HG02938 (cell line): ENCODE results near the gene SOCS1.
A peak's percentile ranks its signal among the peaks of the same experiment; 100 is the strongest.

ENCODE experiments used
- ATAC-seq: cut with Tn5 transposase; IDR thresholded peaks from one replicate; pipeline ENCODE4 v1.9.1; 2021; ENCODE audit warnings: mild to moderate bottlenecking, moderate library complexity; ENCODE audit not compliant: unreplicated experiment

The SOCS1 gene

DNA sequence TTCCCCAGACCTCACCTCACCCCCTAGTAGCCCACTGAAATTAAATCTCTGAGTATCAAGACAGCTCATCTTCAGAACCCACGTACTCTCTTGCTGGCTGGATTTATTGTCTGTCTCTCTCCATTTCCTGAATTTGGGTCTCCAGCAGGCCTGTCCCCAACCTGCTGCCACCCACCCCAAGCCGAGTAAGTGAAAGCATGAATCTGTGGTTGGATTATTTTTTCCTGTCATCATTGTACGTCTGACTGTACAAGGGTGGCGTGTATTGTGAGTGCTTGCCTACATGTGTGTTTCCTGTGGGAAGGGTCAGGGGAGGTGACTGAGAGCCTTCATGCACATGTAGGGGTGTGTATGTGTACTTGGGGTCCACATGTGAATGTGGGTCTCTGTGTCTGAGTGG, 7.7 kb upstream of the SOCS1 start:
- ATAC-seq = no peak

DNA sequence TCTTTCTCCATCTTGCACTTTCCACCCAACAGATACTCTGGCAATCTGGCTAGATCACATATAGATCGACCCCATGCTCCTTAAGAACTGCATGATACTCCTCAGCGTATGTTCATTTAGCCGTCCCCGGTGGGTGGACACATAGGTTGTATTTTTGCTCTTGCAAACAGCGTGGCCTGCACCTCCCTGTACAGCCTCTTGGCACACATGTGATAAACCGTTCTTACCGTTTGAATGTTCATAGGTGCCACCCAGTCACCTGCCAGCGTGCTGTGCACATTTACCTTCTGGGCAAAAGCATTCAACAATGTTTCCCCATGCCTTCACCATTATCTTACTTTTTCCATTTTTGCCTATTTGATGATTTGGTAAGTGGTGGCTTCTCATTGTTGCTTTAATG, 6.9 kb upstream of the SOCS1 start:
- no peak for ATAC-seq

DNA sequence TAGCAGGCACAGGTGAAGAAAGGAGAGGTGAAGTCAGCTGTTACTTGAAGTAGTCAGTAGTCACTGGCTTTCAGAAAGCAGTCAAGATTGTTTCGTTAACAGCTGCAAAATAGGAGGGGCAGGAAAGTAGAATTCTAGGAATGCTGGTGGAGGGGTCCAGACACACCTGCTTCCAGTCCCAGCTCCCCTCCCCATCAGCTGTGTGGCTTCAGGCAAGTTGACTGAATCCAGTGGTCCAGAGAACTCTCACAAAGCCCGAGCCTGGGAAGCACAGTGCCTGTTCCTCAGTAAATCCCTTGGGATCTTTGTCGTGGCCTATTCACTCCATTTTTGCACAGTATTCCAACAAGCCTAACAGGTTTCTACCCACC, 4.6 kb upstream of the SOCS1 start:
- ATAC-seq = no peak

DNA sequence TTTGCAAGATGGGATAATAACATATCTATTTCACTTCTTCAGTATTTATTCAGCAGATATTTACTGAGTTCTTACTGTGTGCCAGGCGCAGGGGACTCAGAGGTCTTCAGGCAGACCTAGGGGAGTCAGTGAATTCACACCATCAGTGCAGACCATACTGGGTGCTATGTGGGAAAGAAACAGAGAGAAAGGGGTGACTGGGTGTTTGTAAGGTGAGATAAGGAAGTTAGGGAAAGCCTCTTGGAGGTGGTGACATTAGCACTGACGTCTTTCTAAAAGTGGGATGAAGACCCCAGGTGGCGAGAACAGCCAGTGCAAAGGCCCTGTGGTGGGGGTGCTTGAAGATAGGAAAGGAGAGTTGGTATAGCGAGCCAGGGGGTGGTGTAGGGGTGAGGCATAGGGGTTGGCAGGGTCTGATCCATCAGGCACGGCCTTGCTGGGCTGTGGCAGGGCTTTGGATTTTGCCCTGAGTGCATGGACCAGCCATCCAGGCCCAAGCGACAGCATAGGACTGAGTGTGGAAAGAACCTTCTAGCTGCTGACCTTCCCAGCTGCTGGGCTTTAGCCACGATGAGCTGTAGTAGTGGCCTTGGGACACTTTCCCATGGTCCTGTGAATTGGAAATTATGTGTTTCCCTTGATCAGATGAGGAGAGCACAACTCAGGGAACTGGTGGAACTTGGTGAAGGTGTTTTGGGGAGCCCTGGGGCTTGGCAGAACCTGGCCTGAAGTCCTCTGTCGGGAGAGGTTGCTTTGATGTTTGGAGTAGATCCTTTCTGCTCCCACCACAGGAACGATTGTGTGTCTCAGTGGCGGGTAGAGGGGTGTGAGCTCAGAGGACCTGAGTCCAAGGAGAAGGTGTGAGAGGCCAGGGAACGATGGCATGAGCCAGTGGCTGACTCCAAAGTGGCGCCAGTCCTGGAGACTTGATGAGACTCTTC, 3.9 kb upstream of the SOCS1 start:
- no peak for ATAC-seq

DNA sequence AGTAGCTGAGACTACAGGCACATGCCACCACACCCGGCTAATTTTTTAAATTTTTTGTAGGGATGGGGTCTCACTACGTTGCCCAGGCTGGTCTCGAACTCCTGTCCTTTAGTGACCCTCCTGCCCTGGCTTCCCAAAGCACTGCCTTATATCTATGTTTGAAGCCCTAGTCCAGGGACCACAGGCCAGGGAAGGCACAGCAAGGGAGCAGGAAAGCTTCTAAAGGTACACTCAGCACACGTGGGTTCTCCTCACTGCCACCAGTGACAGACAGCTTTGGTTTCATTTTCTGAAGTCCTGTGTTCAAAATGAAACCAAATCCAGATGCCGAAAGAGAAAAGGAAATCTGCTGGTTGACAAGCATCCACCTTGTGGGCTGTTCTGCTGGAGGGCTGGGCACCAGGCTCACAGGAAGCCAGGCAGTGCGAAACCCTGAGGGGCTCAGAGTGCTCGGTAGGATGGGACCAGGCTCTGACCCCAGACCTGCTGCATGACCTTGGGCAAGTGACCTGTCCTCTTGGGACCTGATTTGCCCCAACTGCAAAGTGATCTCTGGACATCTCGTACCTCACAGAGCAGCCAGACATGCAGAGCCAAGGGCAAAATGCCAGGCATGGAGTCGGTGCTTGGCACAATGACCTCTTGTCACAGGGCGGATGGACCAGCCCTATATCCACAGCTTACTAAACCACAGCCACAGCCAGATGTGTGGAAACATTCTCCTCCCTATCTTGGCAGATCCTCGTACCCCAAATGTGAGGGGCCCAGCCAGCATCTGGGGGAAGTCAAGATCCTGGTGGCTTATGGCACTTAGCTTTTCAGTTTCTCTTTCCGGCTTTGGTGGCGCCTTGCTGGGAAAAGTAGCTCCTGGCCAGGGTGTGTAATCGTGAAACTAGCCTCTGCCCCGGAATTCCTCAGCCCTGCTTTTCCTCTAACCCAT, 2.8 kb upstream of the SOCS1 start:
- ATAC-seq = no peak

DNA sequence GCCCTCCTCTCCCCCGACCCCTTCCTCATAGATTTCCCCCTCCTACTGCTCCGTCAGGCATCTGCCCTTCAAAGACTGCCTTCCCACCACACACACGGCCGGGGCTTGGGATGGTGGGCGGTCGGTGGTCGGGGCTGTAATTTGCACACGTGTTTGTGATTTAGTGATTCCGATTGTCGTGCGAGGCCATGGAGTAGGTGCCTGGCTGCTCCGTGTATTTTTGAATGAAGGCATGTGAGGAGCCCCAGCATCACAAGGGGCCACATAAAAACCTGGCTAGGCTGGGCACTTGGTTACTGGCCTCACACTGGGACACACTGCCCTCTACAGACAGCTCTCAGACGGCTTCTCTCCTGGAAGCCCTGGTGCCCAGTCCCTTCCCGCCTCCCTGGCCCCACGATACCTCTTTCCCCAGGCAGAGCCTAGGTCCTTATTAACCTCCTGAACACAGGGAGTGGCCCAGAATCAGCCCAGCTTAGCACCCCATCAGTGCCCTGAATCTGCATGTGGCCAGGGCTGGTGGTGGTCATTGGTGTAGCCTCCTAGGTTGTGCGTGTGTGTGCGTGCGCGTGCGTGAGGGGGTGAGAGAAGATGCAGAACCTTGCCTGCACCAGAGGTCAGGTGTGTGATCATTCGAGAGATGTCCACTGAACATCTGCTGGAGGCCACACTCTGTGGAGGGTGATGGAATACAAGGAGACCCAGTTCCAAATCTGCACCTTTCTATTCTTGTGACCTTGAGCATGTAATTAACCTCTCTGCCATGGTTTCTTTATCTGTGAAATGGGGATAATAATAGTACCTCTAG, 1.3 kb upstream of the SOCS1 start:
- ATAC-seq = no peak

DNA sequence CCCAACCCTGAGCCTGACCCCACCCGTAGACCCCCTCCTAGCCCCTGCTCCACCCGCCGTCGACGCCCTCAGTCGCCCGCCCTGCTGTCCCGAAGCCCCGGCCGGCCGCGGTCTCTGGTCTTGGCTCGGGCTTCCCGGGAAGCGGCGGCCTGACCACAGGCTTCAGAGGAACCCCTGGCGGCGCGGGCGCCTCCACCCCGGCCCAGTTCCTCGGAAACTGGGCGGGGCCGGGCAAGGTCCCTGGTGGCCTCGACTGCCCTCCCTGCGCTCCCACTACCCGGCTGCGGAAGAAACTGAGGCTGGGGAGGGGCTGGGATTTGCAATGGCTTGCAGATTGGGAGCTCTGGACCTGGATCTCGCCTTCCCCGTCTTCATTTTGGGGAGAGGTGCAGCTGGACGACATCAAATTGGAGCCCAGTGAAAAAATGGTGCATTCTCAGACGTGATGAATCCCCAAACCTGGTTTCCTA, 692 bp upstream of the SOCS1 start:
- no peak for ATAC-seq

DNA sequence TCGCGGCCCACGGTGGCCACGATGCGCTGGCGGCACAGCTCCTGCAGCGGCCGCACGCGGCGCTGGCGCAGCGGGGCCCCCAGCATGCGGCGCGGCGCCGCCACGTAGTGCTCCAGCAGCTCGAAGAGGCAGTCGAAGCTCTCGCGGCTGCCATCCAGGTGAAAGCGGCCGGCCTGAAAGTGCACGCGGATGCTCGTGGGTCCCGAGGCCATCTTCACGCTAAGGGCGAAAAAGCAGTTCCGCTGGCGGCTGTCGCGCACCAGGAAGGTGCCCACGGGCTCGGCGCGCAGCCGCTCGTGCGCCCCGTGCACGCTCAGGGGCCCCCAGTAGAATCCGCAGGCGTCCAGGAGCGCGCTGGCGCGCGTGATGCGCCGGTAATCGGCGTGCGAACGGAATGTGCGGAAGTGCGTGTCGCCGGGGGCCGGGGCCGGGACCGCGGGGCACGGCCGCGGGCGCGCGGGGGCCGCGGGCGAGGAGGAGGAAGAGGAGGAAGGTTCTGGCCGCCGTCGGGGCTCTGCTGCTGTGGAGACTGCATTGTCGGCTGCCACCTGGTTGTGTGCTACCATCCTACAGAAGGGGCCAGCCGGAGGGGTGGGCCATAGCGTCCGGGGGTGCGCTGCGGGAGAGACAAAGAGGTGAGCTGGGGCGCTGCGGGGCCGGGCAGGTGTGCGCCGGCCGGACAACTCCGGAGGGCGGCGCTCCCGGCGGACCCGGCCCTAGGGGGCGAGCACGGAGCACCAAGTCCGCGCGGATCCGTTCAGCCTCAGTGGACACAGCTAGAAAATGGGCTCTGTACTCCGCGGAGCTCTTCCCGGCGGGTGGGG, 879 bp downstream of the SOCS1 start:
- ATAC-seq = peak; percentile 31

DNA sequence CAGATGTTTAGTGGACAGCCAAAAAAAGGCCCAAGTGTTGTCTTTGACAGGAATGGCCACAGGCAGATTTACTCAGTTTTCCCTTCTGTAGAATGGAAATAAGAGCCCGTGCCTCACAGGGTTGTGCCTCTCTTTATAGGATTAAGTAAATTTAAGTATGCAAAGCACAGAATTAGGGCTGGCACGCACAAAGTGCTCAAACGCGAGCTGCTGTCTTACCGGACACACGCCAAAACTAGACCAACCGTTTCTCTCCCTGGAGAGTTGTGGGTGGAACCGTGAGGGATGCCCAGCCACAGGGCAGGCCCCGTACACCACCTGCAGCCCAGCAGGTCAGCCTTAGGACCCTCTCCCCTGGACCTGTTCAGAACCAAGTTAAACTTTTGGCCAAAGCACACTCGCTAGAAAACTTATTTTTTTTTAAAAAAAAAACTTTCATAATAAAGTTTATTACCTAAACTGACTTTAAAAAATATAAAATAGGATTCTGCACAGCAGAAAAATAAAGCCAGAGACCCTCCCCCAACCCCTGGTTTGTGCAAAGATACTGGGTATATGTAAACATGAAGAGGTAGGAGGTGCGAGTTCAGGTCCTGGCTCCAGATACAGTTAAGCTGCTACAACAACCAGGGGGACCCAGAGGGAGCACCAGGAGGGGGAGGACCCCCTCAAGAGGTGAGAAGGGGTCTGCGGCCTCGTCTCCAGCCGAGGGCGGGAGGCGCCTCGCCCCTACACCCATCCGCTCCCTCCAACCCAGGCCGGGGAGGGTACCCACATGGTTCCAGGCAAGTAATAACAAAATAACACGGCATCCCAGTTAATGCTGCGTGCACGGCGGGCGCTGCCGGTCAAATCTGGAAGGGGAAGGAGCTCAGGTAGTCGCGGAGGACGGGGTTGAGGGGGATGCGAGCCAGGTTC, 1.8 kb downstream of the SOCS1 start:
- no peak for ATAC-seq

DNA sequence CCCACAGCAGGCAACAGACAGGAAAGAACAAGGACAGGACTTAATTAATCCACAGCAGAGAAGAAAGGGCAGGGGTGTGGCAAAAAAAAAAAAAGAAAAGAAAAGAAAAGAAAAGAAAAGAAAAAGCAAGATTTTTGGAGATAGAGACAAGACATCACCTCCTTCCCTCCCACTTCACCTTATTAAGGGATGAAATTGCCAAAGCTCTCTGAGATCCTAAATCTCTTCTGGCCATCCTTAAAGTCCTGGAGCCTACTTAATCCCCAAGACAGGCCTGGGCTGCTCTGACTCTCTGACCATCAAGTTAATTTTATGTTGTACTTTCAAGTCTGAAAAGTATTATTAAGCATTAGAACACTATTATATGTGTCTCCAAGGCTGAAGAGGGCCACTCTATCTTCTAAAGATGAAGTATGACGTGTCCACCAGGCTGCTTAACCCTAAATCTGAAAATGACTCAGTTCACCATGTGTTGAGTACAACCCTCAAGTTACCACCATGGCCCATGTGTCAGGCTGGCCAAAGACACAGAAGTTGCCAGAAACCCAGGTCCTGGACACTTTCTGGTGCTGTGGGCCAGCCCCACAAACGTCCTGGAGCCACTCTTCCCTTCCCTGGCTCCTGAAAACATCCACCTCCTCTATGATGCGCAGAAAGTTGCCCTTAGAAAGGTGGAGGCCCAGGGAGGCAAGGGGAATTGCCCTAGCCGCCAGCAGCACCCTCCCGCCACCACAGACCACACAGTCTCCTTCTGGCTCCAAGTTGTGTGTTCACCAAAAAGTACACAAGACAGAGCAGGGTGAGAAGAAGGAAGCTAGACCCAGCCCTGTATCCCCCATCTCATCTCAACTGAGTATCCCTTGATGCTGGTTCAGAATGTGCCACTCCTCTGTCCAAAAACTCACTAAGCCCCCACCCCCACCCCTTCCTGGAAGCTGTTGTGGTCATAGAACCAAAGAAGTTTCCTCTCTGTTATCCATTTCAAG, 2.7 kb downstream of the SOCS1 start:
- ATAC-seq = no peak

DNA sequence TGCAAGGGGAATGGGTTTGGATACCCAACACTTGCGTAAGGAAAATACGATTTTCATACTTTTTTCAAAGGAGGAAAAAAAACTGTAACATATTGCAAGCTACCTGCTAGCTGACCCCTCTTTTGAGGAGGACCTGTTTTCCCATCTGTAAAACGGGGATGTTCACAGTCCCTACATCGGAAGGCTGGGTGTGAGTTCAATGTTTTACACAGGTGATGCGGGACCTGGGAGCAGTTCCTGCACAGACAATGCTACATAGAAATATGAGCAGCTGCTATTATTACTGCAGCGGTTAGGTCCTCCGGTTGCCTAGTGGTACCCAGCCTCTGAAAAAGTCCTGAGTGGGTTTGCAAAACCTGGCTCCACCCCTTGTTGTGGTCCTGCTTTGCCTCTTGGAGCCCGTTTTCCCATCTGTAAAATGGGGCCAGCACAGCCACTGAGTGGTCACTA, 3.5 kb downstream of the SOCS1 start:
- ATAC-seq = no peak

DNA sequence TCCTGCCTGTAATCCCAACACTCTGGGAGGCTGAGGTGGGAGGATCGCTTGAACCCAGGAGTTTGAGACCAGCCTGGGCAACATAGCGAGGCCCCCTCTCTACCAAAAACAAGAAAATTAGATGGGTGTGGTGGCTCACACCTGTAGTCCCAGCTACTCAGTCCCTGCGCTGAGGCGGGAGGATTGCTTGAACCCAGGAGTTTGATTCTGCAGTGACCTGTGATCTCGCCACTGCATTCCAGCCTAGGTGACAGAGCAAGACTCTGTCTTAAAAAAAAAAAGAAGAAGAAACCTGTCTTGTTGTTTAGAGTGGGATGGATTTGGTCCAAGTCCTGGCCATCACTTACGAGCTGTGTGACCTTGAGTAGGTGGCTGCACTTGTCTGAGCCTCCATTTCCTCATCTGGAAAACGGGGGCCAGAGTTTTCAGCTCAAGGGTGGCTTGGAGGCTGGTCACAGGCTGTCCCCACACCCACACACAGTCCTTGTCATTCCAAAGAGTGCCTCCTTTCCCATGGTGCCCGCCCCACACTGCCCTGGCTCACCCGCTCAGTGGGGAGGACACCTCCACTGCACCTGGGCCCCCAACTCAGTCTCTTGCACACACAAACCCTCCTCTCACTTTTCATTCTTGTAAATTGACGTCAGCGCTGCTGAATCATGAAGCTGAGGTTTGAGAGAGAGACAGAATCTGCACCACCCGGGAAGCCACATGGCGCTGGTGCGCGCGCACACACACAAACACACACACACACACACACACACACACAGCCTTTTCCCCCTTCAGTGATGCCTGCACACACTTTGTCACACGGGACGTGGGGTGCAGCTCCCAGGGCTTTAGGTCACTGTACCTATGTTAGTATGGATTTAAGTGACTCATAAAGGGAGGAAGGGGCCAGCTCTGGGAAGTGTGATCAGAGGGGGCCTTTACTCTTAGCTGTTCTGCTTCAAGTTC, 4.2 kb downstream of the SOCS1 start:
- no peak for ATAC-seq

DNA sequence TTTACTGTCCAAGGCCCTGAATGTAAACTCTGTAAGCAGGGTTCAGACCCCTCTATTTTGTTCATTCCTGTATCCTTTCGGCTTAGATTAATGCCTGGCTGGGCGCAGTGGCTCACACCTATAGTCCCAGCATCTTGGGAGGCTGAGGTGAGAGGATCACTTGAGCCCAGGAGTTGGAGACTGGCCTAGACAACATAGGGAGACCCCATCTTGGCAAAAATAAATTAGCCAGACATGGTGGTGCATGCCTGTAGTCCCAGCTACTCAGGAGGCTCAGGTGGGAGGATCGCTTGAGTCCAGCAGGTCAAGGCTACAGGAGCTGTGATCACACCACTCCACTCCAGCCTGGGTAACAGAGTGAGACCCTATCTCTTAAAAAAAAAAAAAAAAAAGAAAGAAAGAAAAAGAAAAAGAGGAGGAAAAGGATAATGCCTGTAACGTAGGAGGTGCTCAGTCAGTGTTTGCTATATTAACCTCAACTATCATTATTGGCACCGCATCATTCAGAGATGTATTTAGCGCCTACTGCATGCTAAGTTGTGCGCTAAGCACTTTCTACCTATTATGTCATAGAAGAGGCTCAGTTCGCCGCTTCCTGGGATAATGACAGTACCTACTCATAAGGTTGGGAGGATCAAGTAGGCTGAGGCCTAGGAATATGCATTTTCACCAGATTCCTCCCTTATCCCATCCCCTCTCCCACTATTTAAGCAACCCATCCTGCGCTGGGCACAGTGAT, 5.0 kb downstream of the SOCS1 start:
- no peak for ATAC-seq

DNA sequence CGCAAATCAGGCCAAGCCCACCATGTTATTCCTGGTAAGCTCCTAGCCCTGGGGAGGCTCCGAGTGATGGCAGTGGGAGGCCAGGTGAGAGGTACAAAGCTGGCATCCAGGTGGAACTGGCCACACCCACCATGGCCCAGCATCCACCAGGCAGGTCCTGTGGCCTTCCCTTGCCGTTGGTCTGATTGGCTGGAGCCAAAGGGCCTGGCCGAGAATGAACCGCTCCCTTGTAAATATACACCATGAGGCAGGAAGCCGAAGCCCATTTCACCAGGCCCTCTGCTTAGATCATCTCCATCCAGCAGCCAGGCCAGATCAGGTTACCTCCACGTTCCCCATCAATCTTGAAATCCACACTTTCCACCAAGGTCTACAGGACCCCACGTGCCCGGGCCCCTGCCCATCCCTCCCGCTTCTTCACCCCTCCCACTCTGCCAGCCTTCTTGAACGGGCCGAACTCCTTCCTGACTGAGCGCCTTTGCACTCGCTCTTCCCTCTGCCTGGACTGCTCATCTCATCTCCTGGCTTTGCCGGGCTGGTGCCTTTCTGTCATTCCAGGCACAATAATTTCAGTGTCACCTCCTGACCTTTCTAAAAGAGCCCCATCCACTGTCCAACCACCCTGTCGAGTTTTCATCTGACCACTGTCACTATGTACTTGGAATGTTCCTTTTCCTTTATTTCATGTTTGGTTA, 5.8 kb downstream of the SOCS1 start:
- ATAC-seq = no peak
